ENCODE measurements around the gene PLEKHG5.

DNA sequence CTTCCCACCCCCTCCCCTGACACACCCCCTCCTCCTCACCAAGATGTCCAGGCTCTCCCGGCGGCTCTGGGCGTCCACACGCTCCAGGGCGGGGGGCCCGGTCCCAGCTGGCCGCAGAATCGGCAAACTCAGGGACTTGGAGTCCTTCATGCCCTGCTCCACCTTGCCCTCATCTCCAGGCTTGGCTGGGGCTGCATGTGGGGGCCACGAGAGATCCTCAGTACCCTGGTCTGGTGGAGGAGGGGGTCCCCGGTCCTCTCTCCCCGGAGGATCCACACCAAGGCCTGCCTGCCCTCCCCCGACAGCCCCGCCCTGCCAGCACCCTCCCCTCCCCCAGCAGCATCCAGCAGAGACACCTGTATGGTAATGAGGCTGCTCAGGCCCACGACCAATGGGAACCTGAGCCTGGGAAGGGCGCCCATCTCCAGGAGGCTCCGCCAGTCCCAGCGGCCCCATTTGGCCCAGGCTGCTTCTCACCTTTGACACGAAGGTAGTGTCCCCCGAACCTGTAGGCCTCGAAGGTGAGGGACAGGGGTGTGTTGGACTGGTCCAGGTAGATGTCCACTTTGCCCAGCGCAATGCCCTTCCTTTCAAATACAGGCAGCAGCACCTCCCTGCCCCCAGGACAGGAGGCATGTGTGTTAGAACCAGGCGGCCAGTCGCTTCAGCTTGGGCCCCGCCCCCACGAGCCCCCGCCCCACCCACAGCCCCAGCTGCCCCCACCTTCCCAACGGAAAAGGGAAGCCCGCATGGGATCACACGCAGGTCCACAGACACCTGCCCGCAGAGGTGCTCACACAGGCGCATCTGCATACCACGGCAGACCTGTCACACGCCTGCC, 17.3 kb downstream of the PLEKHG5 start:
- TF ChIP-seq REST (IDR thresholded peaks at IDR 0.05; ENCODE audit: insufficient read depth in 1 of 2, low read depth in 2 of 2, low read length in 2 of 2) (no peak), SIN3A (IDR thresholded peaks at IDR 0.05; ENCODE audit: borderline replicate concordance, insufficient read depth, low read length) (no peak), POLR2AphosphoS5 (IDR thresholded peaks at IDR 0.05; ENCODE audit: low read depth, low read length) (no peak), TAF1 (IDR thresholded peaks at IDR 0.05; ENCODE audit: borderline replicate concordance, insufficient read depth, low read length) (no peak), FOXP2 (optimal IDR thresholded peaks at IDR 0.05; ENCODE audit: borderline replicate concordance, extremely low read depth, extremely low read length, insufficient read depth) (no peak)

Measured in PFSK-1 (cell line).